Stimulated activated CD4-positive, alpha-beta T cell treated with anti-CD3 and anti-CD28 coated beads, Interleukin-2, amount 100 ng/mL, for 24 hours (primary cell): ENCODE measurements around the gene PHF2.

Source experiments
- DNase-seq, 2 donors: peaks; one replicate each; pipeline ENCODE4 v3.0.0-alpha.2; 2020

The PHF2 gene

DNA sequence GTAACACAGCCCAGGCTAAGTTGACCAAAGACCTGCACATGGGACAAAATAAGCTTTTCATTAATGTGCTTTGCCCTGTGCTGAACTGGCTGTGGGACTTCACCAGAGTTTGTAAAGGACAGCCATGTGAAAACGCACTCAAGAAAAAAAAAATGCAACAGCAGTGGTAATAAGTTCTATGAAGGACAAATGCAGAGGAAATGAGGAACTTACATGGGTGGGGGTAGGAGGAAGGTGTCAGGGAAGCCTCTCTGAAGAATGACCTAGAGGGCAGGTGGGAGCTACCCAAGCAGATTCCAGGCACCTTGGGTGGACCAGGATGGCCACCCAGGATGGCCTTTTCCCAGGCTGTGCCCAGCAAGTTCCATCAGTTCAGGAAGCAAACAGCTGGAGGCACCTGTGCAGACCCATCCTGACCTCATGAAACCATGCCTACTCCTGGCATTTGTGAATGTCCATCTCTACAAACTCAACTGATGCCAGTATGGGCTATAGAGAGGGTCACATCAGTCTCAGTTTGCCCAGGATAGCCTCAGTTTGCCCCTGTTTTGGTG lies 6.7 kb upstream of the PHF2 start:
- DNase-seq: no peak

DNA sequence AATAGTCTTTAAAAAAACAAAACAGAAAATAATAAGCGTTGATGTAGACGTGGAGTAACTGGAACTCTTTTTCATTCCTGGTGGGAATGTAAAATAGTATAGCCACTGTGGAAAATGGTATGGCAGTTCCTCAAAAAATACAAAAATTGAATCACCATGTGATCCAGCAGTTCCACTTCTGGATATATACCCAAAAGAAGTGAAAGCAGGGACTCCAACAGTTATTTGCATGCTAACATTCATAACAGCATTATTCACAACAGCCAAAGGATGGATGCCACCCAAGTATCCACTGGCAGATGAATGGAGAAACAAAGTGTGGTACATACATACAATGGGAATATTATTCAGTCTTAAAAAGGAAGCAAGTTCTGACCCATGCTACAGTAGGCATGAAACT lies 4.2 kb upstream of the PHF2 start:
- no peak for DNase-seq

DNA sequence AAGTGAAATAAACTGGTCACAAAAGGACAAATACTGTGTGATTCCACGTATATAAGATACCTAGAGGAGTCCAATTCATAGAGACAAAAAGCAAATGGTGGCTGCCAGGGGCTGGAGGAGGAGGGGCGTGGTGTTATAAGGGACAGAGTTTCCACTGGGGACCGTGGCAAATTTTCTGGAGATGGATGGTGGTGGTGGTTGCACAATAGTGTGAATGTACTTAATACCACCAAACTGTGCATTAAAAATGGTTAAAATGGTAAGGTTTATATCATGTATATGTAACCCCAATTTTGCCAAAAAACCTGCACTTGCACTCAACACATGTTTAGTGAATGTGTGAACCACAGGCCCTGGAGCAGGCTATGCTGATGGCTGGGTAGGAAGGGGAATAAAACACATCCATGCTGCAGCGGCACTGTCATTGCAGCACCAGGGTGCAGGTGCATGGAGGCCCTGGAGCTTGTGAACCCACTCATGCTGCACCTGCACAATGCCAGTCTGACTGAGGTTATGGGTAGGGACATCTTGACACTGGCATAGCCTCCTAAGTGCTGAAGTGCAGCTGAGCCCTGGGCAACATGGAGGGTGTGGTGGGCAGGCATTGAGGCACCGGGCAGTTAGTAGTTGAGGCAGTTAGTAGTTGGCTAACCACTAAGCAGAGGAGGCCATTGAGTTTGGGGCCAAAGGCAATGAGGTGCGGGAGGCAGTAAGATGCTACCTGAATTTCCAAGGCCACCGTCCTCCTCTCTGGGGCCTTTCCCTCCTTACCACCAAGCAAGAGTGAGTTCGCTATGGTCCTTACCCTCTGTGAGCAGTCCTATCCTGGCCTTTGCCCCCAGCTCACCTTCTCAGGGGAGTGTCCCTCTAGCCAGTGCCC lies 3.5 kb upstream of the PHF2 start:
- no peak for DNase-seq

- DNase-seq: no peak
Observed at GRCh38 chr9:93573516-93573828, 2.9 kb upstream of the PHF2 start.

- DNase-seq: no peak
Observed at GRCh38 chr9:93574091-93574899, 2.1 kb upstream of the PHF2 start.

GRCh38 chr9:93574900-93575795 lies 1.2 kb upstream of the PHF2 start:
- DNase-seq: no peak

DNA sequence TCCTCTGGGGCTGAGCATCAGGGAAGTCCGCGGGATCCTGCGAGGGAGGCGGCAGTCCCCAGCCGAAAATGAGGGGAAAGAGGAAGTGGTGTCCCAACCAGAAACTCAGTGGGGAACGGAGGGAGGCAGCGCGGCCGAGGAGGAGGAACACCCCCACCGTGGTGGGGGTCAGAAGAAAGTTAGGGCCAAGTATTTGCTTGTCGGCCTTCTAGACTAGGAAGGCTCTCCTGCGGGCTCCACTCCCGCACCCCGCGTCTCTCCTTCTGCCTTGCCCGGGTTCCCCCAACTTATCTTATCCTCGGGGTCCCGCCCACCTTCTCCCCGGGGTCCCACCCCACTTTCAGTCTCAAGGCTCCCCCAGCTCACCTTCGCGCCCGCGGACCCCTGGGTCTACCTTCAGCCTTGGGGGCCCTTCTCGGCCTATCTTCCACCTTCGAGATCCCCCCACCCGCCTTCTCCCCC lies 557 bp upstream of the PHF2 start:
- peak; percentile 56 to 67 for DNase-seq

DNA sequence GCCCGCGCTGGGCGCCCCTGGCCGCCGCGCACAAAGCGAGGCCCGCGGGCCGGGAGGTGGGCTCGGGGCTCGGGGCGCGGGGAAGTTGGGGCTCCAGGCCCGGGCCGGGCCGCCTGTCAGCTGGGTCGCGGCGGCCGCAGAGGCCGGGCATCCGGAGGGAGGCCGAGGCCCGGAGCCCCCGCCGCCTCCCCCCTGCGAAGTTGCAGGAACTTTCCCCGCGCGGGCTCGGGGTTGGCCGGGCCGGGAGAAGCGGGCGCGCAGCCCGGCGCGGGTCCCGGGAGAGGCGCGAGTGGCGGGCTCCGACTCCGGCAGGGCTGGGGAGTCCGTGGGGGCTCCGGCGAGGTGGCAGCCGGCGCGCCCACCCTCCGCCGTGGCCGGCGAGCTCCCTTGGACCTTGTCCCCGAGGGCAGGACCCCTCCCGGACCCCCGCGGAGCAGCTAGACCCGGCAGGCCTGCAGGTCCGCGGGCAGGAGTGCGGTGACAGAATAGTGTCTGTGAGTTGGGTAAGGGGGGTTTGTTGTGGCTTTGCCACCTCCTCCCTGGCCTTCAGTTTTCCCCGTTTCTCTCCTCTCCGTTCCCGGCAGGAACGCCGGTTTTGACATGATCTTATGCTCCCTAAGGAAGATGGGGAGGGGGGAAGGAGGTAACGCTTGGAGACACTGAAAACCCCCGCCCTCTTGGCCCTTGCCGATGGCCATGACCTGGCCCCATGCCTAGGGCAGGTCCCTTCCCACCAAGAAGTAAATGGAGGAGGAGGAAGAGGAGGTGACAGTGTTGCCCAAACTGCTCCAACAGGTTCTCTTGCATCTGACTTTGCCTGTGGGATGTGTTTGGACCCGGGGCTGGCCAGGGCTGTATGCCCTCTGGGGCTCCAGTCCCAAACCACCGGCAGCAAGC lies 942 bp downstream of the PHF2 start:
- DNase-seq: peak in 1 of 2 donors; percentile 39

DNA sequence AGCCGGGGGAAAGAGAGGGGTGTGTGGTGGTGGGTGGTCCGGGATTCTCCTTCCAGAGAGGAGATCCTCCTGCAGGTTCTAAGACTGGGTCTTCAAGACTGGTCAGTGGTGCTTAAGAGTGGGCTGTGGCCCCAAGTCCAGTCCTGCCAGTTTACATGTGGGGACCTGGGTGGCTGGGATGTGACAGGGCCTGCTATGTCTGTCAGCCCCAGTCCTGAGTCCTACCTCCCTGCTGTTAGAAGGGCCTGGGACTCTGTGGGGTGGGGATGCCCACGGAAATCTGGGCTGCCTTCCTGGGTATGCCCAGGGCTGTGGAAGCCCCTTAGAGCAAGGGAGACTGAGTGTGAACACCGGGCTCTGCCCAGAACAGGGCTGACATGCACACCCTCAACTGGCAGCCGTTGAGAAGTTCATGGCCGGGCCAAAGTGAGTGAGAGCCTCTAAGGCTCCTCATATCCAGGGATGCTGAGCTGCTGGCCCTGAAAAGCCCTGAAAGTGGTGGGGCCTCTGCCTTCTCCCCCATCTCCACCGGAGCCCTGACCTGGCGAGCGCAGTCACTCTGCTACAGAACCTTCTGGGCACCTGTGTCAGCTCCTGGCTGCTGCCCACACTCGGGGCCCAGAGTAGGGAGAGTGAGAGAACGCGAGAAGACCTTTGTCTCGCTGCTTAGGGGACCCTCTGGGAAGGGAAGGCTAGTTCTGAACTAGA lies 1.7 kb downstream of the PHF2 start:
- DNase-seq: no peak

DNA sequence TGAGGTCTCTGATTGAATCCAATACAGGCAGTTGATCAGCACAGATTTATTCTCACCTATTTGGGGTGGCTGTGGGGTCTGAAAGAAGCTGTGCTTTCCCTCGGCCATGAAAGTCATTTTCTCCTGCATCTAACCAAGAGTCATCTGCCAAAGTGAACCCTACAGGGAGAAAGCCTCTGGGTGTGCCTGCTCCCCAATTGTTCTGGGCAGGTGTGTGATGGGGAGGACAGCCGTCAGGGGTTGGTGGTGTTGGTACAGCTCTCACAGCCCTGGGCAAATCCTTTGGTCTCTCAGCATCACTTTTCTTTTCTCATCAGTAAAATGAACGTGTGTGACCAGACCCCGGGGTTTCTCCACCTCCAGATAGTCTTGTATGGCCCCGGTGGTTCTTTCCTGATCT lies 2.5 kb downstream of the PHF2 start:
- DNase-seq: no peak

DNA sequence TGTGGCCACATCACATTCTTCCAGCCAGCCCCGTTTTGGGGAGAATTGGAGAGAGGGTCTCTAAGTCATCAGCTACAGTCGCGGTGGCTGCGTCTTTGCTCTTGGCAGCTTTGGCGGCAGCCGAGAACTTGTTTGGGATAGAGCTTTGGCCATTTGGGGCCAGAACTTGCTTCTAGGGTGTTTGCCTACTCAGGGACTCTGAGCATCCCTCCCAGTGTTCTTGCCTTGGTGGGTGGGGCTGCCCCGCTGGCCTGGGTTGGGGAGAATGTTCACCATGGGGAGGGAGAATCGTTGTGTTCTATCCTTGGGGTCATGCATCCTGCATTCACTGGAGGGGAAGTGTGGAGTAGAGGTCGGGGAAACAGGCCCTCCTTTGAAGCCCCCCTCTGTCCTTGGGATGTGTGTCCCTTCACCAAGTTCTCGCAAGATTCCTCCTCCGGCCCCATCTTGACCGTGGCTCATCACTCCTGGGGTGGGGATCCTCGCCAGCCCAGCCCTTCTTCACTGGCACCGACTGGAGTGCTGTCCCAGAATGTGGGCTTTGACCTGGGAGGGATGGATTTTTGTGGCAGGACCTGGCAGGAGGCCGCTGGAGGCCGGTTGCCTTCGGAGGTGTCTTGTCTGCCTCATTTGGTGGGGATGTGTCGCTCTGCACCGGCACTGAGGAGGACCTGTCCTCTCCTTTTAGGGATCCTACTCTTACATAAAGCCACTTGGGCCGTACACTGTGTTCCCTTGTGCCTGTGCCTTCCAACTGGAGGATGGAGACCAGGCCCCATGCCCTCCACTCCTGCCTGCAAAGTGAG lies 3.5 kb downstream of the PHF2 start:
- no peak for DNase-seq

GRCh38 chr9:93580654-93581380 lies 4.4 kb downstream of the PHF2 start:
- DNase-seq: no peak

- no peak for DNase-seq
Observed at GRCh38 chr9:93582115-93582514, 5.7 kb downstream of the PHF2 start.

DNA sequence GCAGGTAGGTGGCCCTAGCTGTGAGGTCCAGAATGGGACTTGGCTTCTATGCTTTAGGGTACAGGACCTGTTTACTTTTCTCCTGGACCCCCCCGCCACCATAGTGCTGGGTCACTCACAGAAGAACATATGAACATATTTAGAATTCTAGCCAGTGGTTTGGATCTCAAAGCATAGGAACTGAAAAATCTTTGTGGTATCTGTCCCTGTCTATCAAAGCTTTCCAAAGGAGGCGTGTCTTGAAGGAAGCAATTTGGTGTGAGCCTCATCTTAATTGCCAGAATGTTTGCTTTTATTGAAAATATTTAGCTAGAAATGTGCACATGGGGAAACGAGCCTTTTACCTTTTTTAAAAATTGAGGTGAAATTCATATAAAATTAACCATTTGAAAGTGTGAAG lies 6.2 kb downstream of the PHF2 start:
- no peak for DNase-seq

GRCh38 chr9:93585259-93585658 lies 8.9 kb downstream of the PHF2 start:
- DNase-seq: no peak

GRCh38 chr9:93585695-93586094 lies 9.3 kb downstream of the PHF2 start:
- DNase-seq: no peak

DNA sequence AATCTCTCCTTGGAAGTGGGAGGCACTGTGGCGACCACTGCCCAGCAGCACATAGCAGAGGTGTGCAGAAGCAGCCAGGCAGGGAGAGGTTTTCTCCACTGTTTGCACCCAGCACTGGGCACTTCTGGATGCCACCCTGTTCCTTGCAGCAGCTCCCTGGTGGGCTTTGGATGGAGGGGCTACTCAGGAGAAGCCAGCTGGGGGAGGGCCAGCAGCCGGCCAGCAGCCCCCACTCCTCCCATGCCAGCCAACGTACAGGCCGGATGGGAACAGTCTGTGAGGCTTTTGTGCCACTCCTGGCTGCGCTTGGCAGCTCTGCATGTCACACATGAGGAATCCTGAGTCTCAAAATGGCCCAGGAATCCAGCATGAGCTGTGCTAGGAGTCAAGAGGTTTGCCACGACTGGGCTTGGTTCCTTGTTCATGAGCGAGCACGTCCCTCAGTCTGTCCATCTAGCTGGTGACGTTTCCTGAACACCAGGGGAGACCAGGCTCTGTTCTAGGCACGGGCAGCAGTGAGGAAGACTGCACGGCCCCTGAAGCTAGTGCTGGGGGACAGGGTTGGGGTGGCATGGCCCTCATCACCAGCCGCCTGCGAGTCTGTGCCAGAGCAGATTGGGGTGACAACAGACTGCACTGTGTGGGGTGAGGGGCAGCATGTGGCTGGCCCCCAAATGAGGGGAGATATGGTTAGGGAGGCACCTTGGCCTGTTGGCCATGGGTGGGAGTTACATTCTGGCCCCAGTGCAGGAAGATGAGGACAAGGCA lies 10.1 kb downstream of the PHF2 start:
- DNase-seq: no peak

DNA sequence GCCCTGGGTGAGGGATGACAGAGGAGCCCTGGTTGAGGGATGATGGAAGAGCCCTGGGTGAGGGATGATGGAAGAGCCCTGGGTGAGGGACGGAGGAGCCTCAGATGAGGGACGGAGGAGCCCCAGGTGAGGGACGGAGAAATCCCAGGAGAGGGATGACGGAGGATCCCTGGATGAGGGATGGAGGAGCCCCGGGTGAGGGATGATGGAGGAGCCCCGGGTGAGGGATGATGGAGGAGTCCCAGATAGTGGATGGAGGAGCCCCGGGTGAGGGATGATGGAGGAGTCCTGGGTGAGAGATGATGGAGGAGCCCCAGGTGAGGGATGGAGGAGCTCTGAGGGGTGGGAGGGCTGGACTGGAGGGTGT lies 10.9 kb downstream of the PHF2 start:
- DNase-seq: no peak
